OCI-LY3 (cell line): ENCODE data around the gene ADGRL2.

Experiments used
- H2AFZ ChIP-seq: fragments of 200-600, 300-600 bp; shearing (Covaris generic); 2 replicates; pipeline ENCODE4 v1.6.0; 2014; ENCODE audit warnings: antibody characterized with exemption, low read depth, low read length
- H3K27ac ChIP-seq: fragments of 200-600, 300-600 bp; sonication (generic); 2 replicates; pipeline ENCODE4 v1.5.1; 2014; ENCODE audit warnings: mild to moderate bottlenecking, low read length, moderate library complexity, mixed read lengths
- H3K27me3 ChIP-seq: fragments of 200-600, 300-600 bp; sonication (generic); 2 replicates; pipeline ENCODE4 v1.6.1; 2014; ENCODE audit warnings: low read depth, low read length, mixed read lengths
- H3K36me3 ChIP-seq: fragments of 200-600, 300-600 bp; sonication (generic); replicated peaks from 2 replicates; pipeline ENCODE3; 2014; ENCODE audit warnings: low read depth, low read length, mixed read lengths
- H3K4me1 ChIP-seq: fragments of 300-600, 200-600 bp; sonication (generic); 2 replicates; pipeline ENCODE4 v1.6.1; 2014; ENCODE audit warnings: low read length, mixed read lengths
- H3K4me2 ChIP-seq: fragments of 200-600, 300-600 bp; sonication (generic); 2 replicates; pipeline ENCODE4 v1.6.1; 2014; ENCODE audit warnings: low read length, mixed read lengths
- H3K4me3 ChIP-seq: fragments of 300-600, 200-600 bp; sonication (generic); 2 replicates; pipeline ENCODE4 v1.5.1; 2014; ENCODE audit warnings: antibody characterized with exemption, mild to moderate bottlenecking, low read length, moderate library complexity
- H3K79me2 ChIP-seq: fragments of 300-600, 200-600 bp; shearing (Covaris generic); 2 replicates; pipeline ENCODE4 v1.6.1; 2014; ENCODE audit warnings: mild to moderate bottlenecking, low read length, mixed read lengths
- H3K9ac ChIP-seq: fragments of 300-600, 200-600 bp; shearing (Covaris generic); 2 replicates; pipeline ENCODE4 v1.6.0; 2014; ENCODE audit warnings: mild to moderate bottlenecking, low read length, moderate library complexity
- H3K9me3 ChIP-seq: fragments of 200-600, 300-600 bp; shearing (Covaris generic); 2 replicates; pipeline ENCODE4 v1.6.1; 2014; ENCODE audit warnings: low read length, mixed read lengths; ENCODE audit not compliant: insufficient read depth
- H4K20me1 ChIP-seq: fragments of 200-600, 300-600 bp; sonication (generic); 2 replicates; pipeline ENCODE4 v1.6.1; 2016; ENCODE audit warnings: low read length, mixed read lengths; ENCODE audit not compliant: insufficient read depth
- CTCF ChIP-seq: fragments of 200-600, 300-600 bp; sonication (generic); IDR thresholded peaks from 2 replicates; pipeline ENCODE4 v1.5.1; 2014; ENCODE audit warnings: antibody characterized with exemption, low read length, low read depth
- EZH2phosphoT487 ChIP-seq: fragments of 200-600 bp; shearing (Covaris generic); IDR thresholded peaks from 2 replicates; pipeline ENCODE4 v1.6.1; 2018; ENCODE audit warnings: antibody characterized with exemption, mixed run types, low read depth

The ADGRL2 gene

GRCh38 chr1:81824759-81825158 lies 24.0 kb downstream of the ADGRL2 start:
- Histone ChIP-seq H2AFZ (no peak overlapping the region), H3K36me3 (no peaks in the 10 kb centered on the region), H3K4me3 (no peak overlapping the region), H3K9ac (no peak overlapping the region), H3K9me3 (no peaks in the 10 kb centered on the region), H3K4me1 (no peaks in the 10 kb centered on the region), H3K27me3 (no peaks in the 10 kb centered on the region), H3K79me2 (no peaks in the 10 kb centered on the region), H3K4me2 (no peak overlapping the region), H3K27ac (no peak overlapping the region), H4K20me1 (no peaks in the 10 kb centered on the region)
- TF ChIP-seq CTCF (no peak), EZH2phosphoT487 (no peak)

GRCh38 chr1:81827942-81828341 lies 27.2 kb downstream of the ADGRL2 start:
- no peaks in the 10 kb centered on the region for H4K20me1 ChIP-seq
- H3K4me2 ChIP-seq, result no peak overlapping the region
- no peaks in the 10 kb centered on the region for H3K4me1 ChIP-seq
- H3K9me3 ChIP-seq, result no peaks in the 10 kb centered on the region
- TF ChIP-seq EZH2phosphoT487, result no peak
- TF ChIP-seq CTCF, result no peak
- no peaks in the 10 kb centered on the region for H3K36me3 ChIP-seq
- no peaks in the 10 kb centered on the region for H3K79me2 ChIP-seq
- H3K9ac ChIP-seq, result no peak overlapping the region
- H3K27me3 ChIP-seq, result no peaks in the 10 kb centered on the region
- H3K27ac ChIP-seq, result no peak overlapping the region
- no peak overlapping the region for H3K4me3 ChIP-seq
- H2AFZ ChIP-seq, result no peak overlapping the region

- no peaks in the 10 kb centered on the region for H3K79me2 ChIP-seq
- H3K4me1 ChIP-seq, result no peaks in the 10 kb centered on the region
- H3K27ac ChIP-seq, result no peak overlapping the region
- no peak overlapping the region for H3K4me3 ChIP-seq
- H3K36me3 ChIP-seq, result no peaks in the 10 kb centered on the region
- no peak overlapping the region for H3K9ac ChIP-seq
- no peaks in the 10 kb centered on the region for H4K20me1 ChIP-seq
- no peak overlapping the region for H3K4me2 ChIP-seq
- H2AFZ ChIP-seq, result no peak overlapping the region
- no peaks in the 10 kb centered on the region for H3K9me3 ChIP-seq
- no peaks in the 10 kb centered on the region for H3K27me3 ChIP-seq
- TF ChIP-seq EZH2phosphoT487 (no peak), CTCF (no peak)
Measured at GRCh38 chr1:81832573-81832972, 31.8 kb downstream of the ADGRL2 start.

- H3K27ac ChIP-seq, result no peak overlapping the region
- no peak overlapping the region for H3K9ac ChIP-seq
- TF ChIP-seq EZH2phosphoT487, result no peak
- no peak for TF ChIP-seq CTCF
- H3K27me3 ChIP-seq, result no peaks in the 10 kb centered on the region
- H2AFZ ChIP-seq, result no peak overlapping the region
- no peaks in the 10 kb centered on the region for H4K20me1 ChIP-seq
- no peaks in the 10 kb centered on the region for H3K9me3 ChIP-seq
- no peaks in the 10 kb centered on the region for H3K4me1 ChIP-seq
- H3K4me3 ChIP-seq, result no peak overlapping the region
- H3K36me3 ChIP-seq, result no peaks in the 10 kb centered on the region
- no peak overlapping the region for H3K4me2 ChIP-seq
- no peaks in the 10 kb centered on the region for H3K79me2 ChIP-seq
Measured at GRCh38 chr1:81833722-81834121, 33.0 kb downstream of the ADGRL2 start.
